NCI-H1930 (cell line): Measurements from ENCODE around the gene DCAF10.
"Not testable (repeated sequence)": the region's sequence is repeated elsewhere in the genome, so short reads cannot be mapped to it uniquely, and the experiment has no call there.

Experiments used
- DNase-seq, 2 experiments: peaks; one replicate each; lab custom pipeline; 2025; lab: John Stamatoyannopoulos, UW

The DCAF10 gene

GRCh38 chr9:37908698-37909186 lies 108.1 kb downstream of the DCAF10 start:
- DNase-seq, result no peak

GRCh38 chr9:37909326-37909725 lies 108.7 kb downstream of the DCAF10 start:
- DNase-seq, result no peak

GRCh38 chr9:37909836-37910235 lies 109.2 kb downstream of the DCAF10 start:
- DNase-seq, result not testable (repeated sequence)

- DNase-seq, result no peak
Observed at GRCh38 chr9:37910271-37910670, 109.7 kb downstream of the DCAF10 start.

- DNase-seq, result no peak
Observed at GRCh38 chr9:37911271-37911681, 110.7 kb downstream of the DCAF10 start.

GRCh38 chr9:37913480-37914153 lies 113.0 kb downstream of the DCAF10 start:
- DNase-seq, result peak; percentile 60 to 79

GRCh38 chr9:37914154-37914551 lies 113.6 kb downstream of the DCAF10 start:
- DNase-seq, result no peak

GRCh38 chr9:37914701-37915358 lies 114.2 kb downstream of the DCAF10 start:
- no peak for DNase-seq

GRCh38 chr9:37915911-37916470 lies 115.4 kb downstream of the DCAF10 start:
- no peak for DNase-seq

GRCh38 chr9:37916471-37917312 lies 116.1 kb downstream of the DCAF10 start:
- no peak for DNase-seq
